Measurements from ENCODE around the gene ZNF718. TPM values are rescaled to one million over a fixed set of nuclear protein-coding genes. Genes with fewer than 3 reads are reported as not detected.
"Not testable (repeated sequence)": the region's sequence is repeated elsewhere in the genome, so short reads cannot be mapped to it uniquely, and the experiment has no call there.

ZNF718 gene
- total RNA-seq, 2 experiments from 2014 or later: 7.4 to 7.5 TPM

GRCh38 chr4:205097-205756, 80.9 kb downstream of the ZNF718 start:
- no peak overlapping the region for H3K4me3 Mint-ChIP-seq
- DNase-seq (no peak), ATAC-seq (no peak)
- H3K4me1 Mint-ChIP-seq (ENCODE audit: low read depth): peaks cover 19% of the 10 kb centered on the region
- peaks cover 49% of the 10 kb centered on the region for H3K9me3 Mint-ChIP-seq
- intact Hi-C loops (cut with micrococcal nuclease): no loop called here
- H3K27me3 Mint-ChIP-seq: no peaks in the 10 kb centered on the region
- CTCF ChIA-PET: no interaction called here
- no peak for TF ChIP-seq CTCF (IDR thresholded peaks at IDR 0.05)
- POLR2A ChIA-PET: no interaction called here
- H3K27ac Mint-ChIP-seq: no peak overlapping the region
- H3K36me3 Mint-ChIP-seq (ENCODE audit: low read depth): peaks cover 43% of the 10 kb centered on the region

- H3K4me1 Mint-ChIP-seq (ENCODE audit: low read depth): peaks cover 25% of the 10 kb centered on the region
- CTCF ChIA-PET: no interaction called here
- peaks cover 49% of the 10 kb centered on the region for H3K9me3 Mint-ChIP-seq
- no peaks in the 10 kb centered on the region for H3K27me3 Mint-ChIP-seq
- intact Hi-C loops (cut with micrococcal nuclease): no loop called here
- no peak for TF ChIP-seq CTCF (IDR thresholded peaks at IDR 0.05)
- H3K27ac Mint-ChIP-seq: no peak overlapping the region
- POLR2A ChIA-PET: no interaction called here
- ATAC-seq: no peak
- H3K36me3 Mint-ChIP-seq (ENCODE audit: low read depth): peaks cover 42% of the 10 kb centered on the region
- no peak for DNase-seq
- no peak overlapping the region for H3K4me3 Mint-ChIP-seq
Measured at GRCh38 chr4:206054-206453, 81.8 kb downstream of the ZNF718 start.

- CTCF ChIA-PET, H3K4me3 Mint-ChIP-seq: not testable (repeated sequence)
Measured at GRCh38 chr4:208416-209096, 84.3 kb downstream of the ZNF718 start.

GRCh38 chr4:211033-211511, 86.8 kb downstream of the ZNF718 start:
- H3K9me3 Mint-ChIP-seq: peaks cover 39% of the 10 kb centered on the region
- H3K27me3 Mint-ChIP-seq: peaks cover 1% of the 10 kb centered on the region
- peaks cover 33% of the 10 kb centered on the region for H3K36me3 Mint-ChIP-seq (ENCODE audit: low read depth)
- H3K4me1 Mint-ChIP-seq (ENCODE audit: low read depth): peaks cover 32% of the 10 kb centered on the region
- ATAC-seq: peak; percentile 77
- ChIA-PET CTCF (interaction anchor here (0.6 to 1.4 kb wide), 2 partner anchors 31 to 174 kb away, joined by 3 to 4 read pairs; no protein-coding TSS in a partner anchor), POLR2A (no interaction called here)
- intact Hi-C loops (cut with micrococcal nuclease): no loop called here
- TF ChIP-seq CTCF (IDR thresholded peaks at IDR 0.05): no peak
- H3K27ac Mint-ChIP-seq: peak overlapping the region; percentile 75
- DNase-seq: peak; percentile 57
- H3K4me3 Mint-ChIP-seq: peak overlapping the region; percentile 7

More at GRCh38 chr4:208416-209096, 84.3 kb downstream of the ZNF718 start:
- H3K27ac Mint-ChIP-seq; ATAC-seq; intact Hi-C loops (cut with micrococcal nuclease); DNase-seq; H3K27me3 Mint-ChIP-seq; POLR2A ChIA-PET: not testable (repeated sequence)
- Mint-ChIP-seq H3K4me1 (ENCODE audit: low read depth) (peaks cover 32% of the 10 kb centered on the region), H3K36me3 (ENCODE audit: low read depth) (peaks cover 34% of the 10 kb centered on the region), H3K9me3 (peaks cover 47% of the 10 kb centered on the region)

GRCh38 chr4:212438-213188, 88.3 kb downstream of the ZNF718 start:
- ATAC-seq (peak; percentile 57), DNase-seq (peak; percentile 16)
- Mint-ChIP-seq H3K27ac (no peak overlapping the region), H3K4me3 (peak overlapping the region; percentile 15), H3K9me3 (peaks cover 32% of the 10 kb centered on the region), H3K36me3 (ENCODE audit: low read depth) (peaks cover 28% of the 10 kb centered on the region), H3K4me1 (ENCODE audit: low read depth) (peaks cover 31% of the 10 kb centered on the region), H3K27me3 (peaks cover 1% of the 10 kb centered on the region)
- intact Hi-C loops (cut with micrococcal nuclease): no loop called here
- TF ChIP-seq CTCF (IDR thresholded peaks at IDR 0.05): no peak
- CTCF ChIA-PET: interaction anchor here (1.2 kb wide), 1 partner anchor 17 kb away, joined by 4 read pairs; no protein-coding TSS in a partner anchor
- POLR2A ChIA-PET: no interaction called here

- intact Hi-C loops (cut with micrococcal nuclease); POLR2A ChIA-PET; H3K27me3 Mint-ChIP-seq; DNase-seq; ATAC-seq; H3K27ac Mint-ChIP-seq: not testable (repeated sequence)
- H3K4me1 Mint-ChIP-seq (ENCODE audit: low read depth): peaks cover 26% of the 10 kb centered on the region
- peaks cover 30% of the 10 kb centered on the region for H3K36me3 Mint-ChIP-seq (ENCODE audit: low read depth)
- peaks cover 26% of the 10 kb centered on the region for H3K9me3 Mint-ChIP-seq
- H3K4me3 Mint-ChIP-seq: peak overlapping the region; percentile 15
- CTCF ChIA-PET: interaction anchor here (1.2 kb wide), 1 partner anchor 16 kb away, joined by 4 read pairs; no protein-coding TSS in a partner anchor
Measured at GRCh38 chr4:213189-213535, 88.9 kb downstream of the ZNF718 start.
